ENCODE measurements around the gene ORC4. TPM values are rescaled to one million over a fixed set of nuclear protein-coding genes. Genes with fewer than 3 reads are reported as not detected.

Gene ORC4
- total RNA-seq, 4 donors from 2014 or later, result 20.2 to 36.8 (median 26.1) TPM

DNA sequence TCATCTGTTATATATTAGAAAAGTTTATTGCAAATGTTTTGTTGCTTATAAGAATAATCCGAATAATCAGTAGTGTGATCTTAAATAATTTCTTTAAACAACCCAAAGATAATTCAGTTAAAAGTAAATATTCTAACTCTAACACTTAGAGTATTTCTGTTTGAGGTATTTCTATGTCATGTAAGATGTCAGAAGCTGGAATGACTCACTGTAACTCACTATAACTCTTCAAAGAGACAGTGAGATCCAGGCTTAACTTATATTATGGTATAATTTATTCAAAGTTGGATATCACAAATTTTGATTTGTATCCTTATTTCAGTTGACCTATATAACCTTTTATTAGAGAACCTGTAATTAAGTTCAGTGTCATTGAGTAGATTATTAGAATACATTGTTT lies 7.3 kb upstream of the ORC4 start:
- H3K36me3 ChIP-seq, result no peaks in the 10 kb centered on the region
- no peaks in the 10 kb centered on the region for H3K9me3 ChIP-seq
- TF ChIP-seq, protein P1, sequence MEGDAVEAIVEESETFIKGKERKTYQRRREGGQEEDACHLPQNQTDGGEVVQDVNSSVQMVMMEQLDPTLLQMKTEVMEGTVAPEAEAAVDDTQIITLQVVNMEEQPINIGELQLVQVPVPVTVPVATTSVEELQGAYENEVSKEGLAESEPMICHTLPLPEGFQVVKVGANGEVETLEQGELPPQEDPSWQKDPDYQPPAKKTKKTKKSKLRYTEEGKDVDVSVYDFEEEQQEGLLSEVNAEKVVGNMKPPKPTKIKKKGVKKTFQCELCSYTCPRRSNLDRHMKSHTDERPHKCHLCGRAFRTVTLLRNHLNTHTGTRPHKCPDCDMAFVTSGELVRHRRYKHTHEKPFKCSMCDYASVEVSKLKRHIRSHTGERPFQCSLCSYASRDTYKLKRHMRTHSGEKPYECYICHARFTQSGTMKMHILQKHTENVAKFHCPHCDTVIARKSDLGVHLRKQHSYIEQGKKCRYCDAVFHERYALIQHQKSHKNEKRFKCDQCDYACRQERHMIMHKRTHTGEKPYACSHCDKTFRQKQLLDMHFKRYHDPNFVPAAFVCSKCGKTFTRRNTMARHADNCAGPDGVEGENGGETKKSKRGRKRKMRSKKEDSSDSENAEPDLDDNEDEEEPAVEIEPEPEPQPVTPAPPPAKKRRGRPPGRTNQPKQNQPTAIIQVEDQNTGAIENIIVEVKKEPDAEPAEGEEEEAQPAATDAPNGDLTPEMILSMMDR (IDR thresholded peaks at IDR 0.05), result no peak
- TF ChIP-seq POLR2AphosphoS5 (IDR thresholded peaks at IDR 0.05) (no peak), POLR2A (IDR thresholded peaks at IDR 0.05; ENCODE audit: low read depth) (no peak), EP300 (IDR thresholded peaks at IDR 0.05) (no peak)
- 59% methylated on average over 1 of the region's 1 CpG for WGBS
- intact Hi-C loops (cut with DNase I), result no loop called here
- H3K27ac ChIP-seq (replicated peaks in 1 of 4), result no peak overlapping the region
- no peaks in the 10 kb centered on the region for H3K27me3 ChIP-seq
- DNase-seq (ENCODE audit: extremely low spot score), result no peak
- no peak overlapping the region for H3K4me3 ChIP-seq
- peaks cover 23 to 64% (median 59%) of the 10 kb centered on the region in 4 donors for H3K4me1 ChIP-seq

DNA sequence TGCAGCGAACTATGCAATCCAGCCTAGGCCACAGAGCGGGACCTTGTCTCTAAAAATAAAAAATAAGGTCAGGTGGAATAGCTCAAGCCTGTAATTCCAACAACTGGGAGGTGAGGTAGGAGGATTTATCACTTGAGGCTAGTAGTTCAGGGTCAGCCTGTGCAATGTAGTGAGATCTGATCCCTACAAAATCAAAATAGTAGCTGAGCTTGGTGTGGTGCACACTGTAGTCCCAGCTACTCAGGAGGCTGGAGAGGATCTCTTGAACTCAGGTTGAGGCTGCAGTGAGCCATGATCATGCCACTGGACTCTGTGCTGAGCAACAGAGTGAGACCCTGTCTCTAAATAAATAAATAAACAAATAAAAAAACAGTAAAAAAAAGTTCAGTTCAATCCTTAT lies 6.0 kb upstream of the ORC4 start:
- no peak overlapping the region for H3K4me3 ChIP-seq
- TF ChIP-seq EP300 (IDR thresholded peaks at IDR 0.05) (no peak), POLR2A (IDR thresholded peaks at IDR 0.05; ENCODE audit: low read depth) (no peak), POLR2AphosphoS5 (IDR thresholded peaks at IDR 0.05) (no peak)
- TF ChIP-seq, protein P1 (IDR thresholded peaks at IDR 0.05), result no peak
- H3K4me1 ChIP-seq, result peaks cover 21 to 62% (median 60%) of the 10 kb centered on the region in 4 donors
- WGBS, result 93% methylated on average over 2 of the region's 2 CpGs
- H3K27ac ChIP-seq (replicated peaks in 1 of 4), result no peak overlapping the region
- H3K36me3 ChIP-seq, result no peaks in the 10 kb centered on the region
- no peak for DNase-seq (ENCODE audit: extremely low spot score)
- no peaks in the 10 kb centered on the region for H3K9me3 ChIP-seq
- H3K27me3 ChIP-seq, result no peaks in the 10 kb centered on the region
- intact Hi-C loops (cut with DNase I), result no loop called here

DNA sequence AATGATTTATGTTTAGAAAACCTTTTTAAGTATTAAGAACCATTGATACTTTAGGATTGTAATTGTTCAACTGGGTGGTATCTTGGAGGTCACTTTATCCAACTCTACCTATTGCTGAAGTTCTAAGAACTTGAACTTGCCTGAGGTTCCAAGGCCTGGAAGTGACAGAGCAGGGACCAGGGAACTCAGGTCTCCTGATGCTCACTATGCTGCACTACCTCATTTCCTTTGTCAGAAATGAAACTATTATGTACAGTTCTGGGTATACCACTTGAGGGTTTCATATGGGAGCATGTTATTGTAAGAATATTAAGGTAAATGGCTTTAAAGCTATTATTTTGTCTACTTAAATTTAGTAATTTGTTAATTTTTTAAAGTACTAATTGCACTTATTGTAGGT lies 3.3 kb upstream of the ORC4 start:
- H3K27ac ChIP-seq (replicated peaks in 1 of 4), result no peak overlapping the region
- no peak for TF ChIP-seq POLR2AphosphoS5 (IDR thresholded peaks at IDR 0.05)
- TF ChIP-seq EP300 (IDR thresholded peaks at IDR 0.05), result no peak
- TF ChIP-seq, protein P1 (IDR thresholded peaks at IDR 0.05), result no peak
- no peak for TF ChIP-seq POLR2A (IDR thresholded peaks at IDR 0.05; ENCODE audit: low read depth)
- no peak for DNase-seq (ENCODE audit: extremely low spot score)
- intact Hi-C loops (cut with DNase I), result no loop called here
- H3K4me1 ChIP-seq, result peaks cover 29 to 62% (median 51%) of the 10 kb centered on the region in 4 donors
- no peaks in the 10 kb centered on the region for H3K9me3 ChIP-seq
- no peak overlapping the region for H3K4me3 ChIP-seq
- H3K36me3 ChIP-seq, result no peaks in the 10 kb centered on the region
- no peaks in the 10 kb centered on the region for H3K27me3 ChIP-seq

GRCh38 chr2:148022882-148023281 lies 2.3 kb upstream of the ORC4 start:
- no peaks in the 10 kb centered on the region for H3K36me3 ChIP-seq
- H3K27ac ChIP-seq (replicated peaks in 1 of 4), result peak overlapping the region in 2 of 4 donors; percentile 96 to 97
- intact Hi-C loops (cut with DNase I), result no loop called here
- H3K4me1 ChIP-seq, result peaks cover 29 to 59% (median 51%) of the 10 kb centered on the region in 4 donors
- peak overlapping the region in 3 of 4 donors; percentile 78 to 85 (median 81) for H3K4me3 ChIP-seq
- H3K9me3 ChIP-seq, result no peaks in the 10 kb centered on the region
- TF ChIP-seq POLR2A (IDR thresholded peaks at IDR 0.05; ENCODE audit: low read depth) (no peak), POLR2AphosphoS5 (IDR thresholded peaks at IDR 0.05) (no peak), EP300 (IDR thresholded peaks at IDR 0.05) (no peak)
- TF ChIP-seq, protein P1 (IDR thresholded peaks at IDR 0.05), result no peak
- 75% methylated on average over 2 of the region's 2 CpGs for WGBS
- H3K27me3 ChIP-seq, result no peaks in the 10 kb centered on the region
- DNase-seq (ENCODE audit: extremely low spot score), result no peak

GRCh38 chr2:148022351-148022750 lies 1.8 kb upstream of the ORC4 start:
- intact Hi-C loops (cut with DNase I), result no loop called here
- no peaks in the 10 kb centered on the region for H3K9me3 ChIP-seq
- H3K4me3 ChIP-seq, result peak overlapping the region; percentile 78 to 85 (median 82)
- WGBS, result 15% methylated on average over 1 of the region's 1 CpG
- H3K27ac ChIP-seq (replicated peaks in 1 of 4), result peak overlapping the region; percentile 95 to 97 (median 96)
- H3K27me3 ChIP-seq, result no peaks in the 10 kb centered on the region
- H3K4me1 ChIP-seq, result peaks cover 29 to 60% (median 51%) of the 10 kb centered on the region in 4 donors
- no peak for DNase-seq (ENCODE audit: extremely low spot score)
- no peaks in the 10 kb centered on the region for H3K36me3 ChIP-seq
- no peak for TF ChIP-seq POLR2A (IDR thresholded peaks at IDR 0.05; ENCODE audit: low read depth)
- TF ChIP-seq, protein P1 (IDR thresholded peaks at IDR 0.05), result no peak
- TF ChIP-seq POLR2AphosphoS5 (IDR thresholded peaks at IDR 0.05), result no peak
- no peak for TF ChIP-seq EP300 (IDR thresholded peaks at IDR 0.05)
